Spleen (tissue), 7 donors: Measurements from ENCODE around the gene CHRNA7.

Experiments
- CTCF ChIP-seq, 11 experiments: fragments of 200-600 bp in 7 of 11; fragments of 450-650 bp in 4 of 11; sonication (generic) in 4 of 11; IDR thresholded peaks in 8 of 11; conservative IDR thresholded peaks in 3 of 11; 1 replicate in 7 of 11; 2 replicates in 4 of 11; pipeline versions ENCODE4 v1.4.0 to v1.8.0; 2016 to 2021; ENCODE audit warnings: antibody characterized with exemption in 11 of 11, inconsistent platforms in 4 of 11, mild to moderate bottlenecking in 1 of 11
- POLR2AphosphoS5 ChIP-seq, 3 donors: sonication (generic); formaldehyde crosslinking; IDR thresholded peaks; one replicate each; pipeline ENCODE4 v1.5.1; 2017; ENCODE audit warnings: antibody characterized with exemption in 3 of 3
- donor health status: DM: no; HTN: no; CAD: no; lungs with moderate emphysema.
- donor health status: DM: no; HTN: no; CAD: no.
- donor health status: DM: no; HTN: no; CAD: no.

- TF ChIP-seq CTCF (IDR thresholded peaks at IDR 0.05 in 8 of 11, conservative IDR thresholded peaks at IDR 0.05 in 3 of 11) (no peak), POLR2AphosphoS5 (IDR thresholded peaks at IDR 0.05) (no peak)
Observed at GRCh38 chr15:32014953-32015352, 15.4 kb upstream of the CHRNA7 start.
